ENCODE measurements around the gene TIMP2. TPM values are rescaled to one million over a fixed set of nuclear protein-coding genes. Genes with fewer than 3 reads are reported as not detected.

TIMP2 gene
- total and polyA plus RNA-seq, 2 of the 13 experiments (the other 11 are each of a cell fraction or from before 2014, with no cell fraction given), result 3.8 to 8.5 TPM

GRCh38 chr17:78838574-78839005 is 86.6 kb downstream of the TIMP2 start (continued):
- no peak for TF ChIP-seq GRHL1 (CRISPR knock-in tag; conservative IDR thresholded peaks at IDR 0.05)
- TF ChIP-seq SMAD1 (CRISPR knock-in tag; IDR thresholded peaks at IDR 0.05; ENCODE audit: borderline replicate concordance, low read depth), result 0 out of 2 replicates have a peak, but pooled peaks have one; percentile 60
- TF ChIP-seq RERE (CRISPR knock-in tag; IDR thresholded peaks at IDR 0.05; ENCODE audit: low read depth), result no peak
- no peak for TF ChIP-seq ZNF646 (CRISPR knock-in tag; IDR thresholded peaks at IDR 0.05)
- no peak for TF ChIP-seq KDM5B (CRISPR knock-in tag; IDR thresholded peaks at IDR 0.05; ENCODE audit: borderline replicate concordance)
- TF ChIP-seq EZH2 (conservative IDR thresholded peaks at IDR 0.05; ENCODE audit: low read depth, low read length), result no peak
- no peak for TF ChIP-seq ZNF512B (CRISPR knock-in tag; IDR thresholded peaks at IDR 0.05; ENCODE audit: borderline replicate concordance)
- TF ChIP-seq GTF3A (CRISPR knock-in tag; conservative IDR thresholded peaks at IDR 0.05), result no peak
- TF ChIP-seq ZFP37 (CRISPR knock-in tag; IDR thresholded peaks at IDR 0.05; ENCODE audit: borderline replicate concordance), result 0 out of 2 replicates have a peak, but pooled peaks have one; percentile 59
- 0 out of 2 replicates have a peak, but pooled peaks have one; percentile 77 for TF ChIP-seq SIN3A (IDR thresholded peaks at IDR 0.05; ENCODE audit: borderline replicate concordance, low read depth, low read length)
- no peak for TF ChIP-seq NFKBIZ (CRISPR knock-in tag; IDR thresholded peaks at IDR 0.05)
- no peak for TF ChIP-seq ZNF367 (CRISPR knock-in tag; IDR thresholded peaks at IDR 0.05; ENCODE audit: borderline replicate concordance)
